H1 (cell line): ENCODE results near the gene SMU1. TPM values are rescaled to one million over a fixed set of nuclear protein-coding genes. Genes with fewer than 3 reads are reported as not detected.
A peak's percentile ranks its signal among the peaks of the same experiment; 100 is the strongest.

Experiments used
- CTCF ChIA-PET: fragments of 300-600 bp; sonication (Branson Sonifier 250); formaldehyde crosslinking; loops from one replicate; lab custom pipeline; 2021; ENCODE audit not compliant: partially characterized antibody; lab: Charles Lee
- POLR2A ChIA-PET: fragments of 300-600 bp; sonication (Branson Sonifier 250); formaldehyde crosslinking; loops from one replicate; lab custom pipeline; 2021; ENCODE audit warnings: inconsistent platforms; ENCODE audit not compliant: partially characterized antibody; lab: Charles Lee
- DNase-seq, 2 experiments: peaks; one replicate each; pipeline versions ENCODE4 v3.0.0 to v3.0.0-alpha.2; 2010 to 2022; ENCODE audit warnings: low spot score in 2 of 2, low read depth in 1 of 2, mixed read lengths in 1 of 2
- FAIRE-seq: peaks from 2 replicates; lab custom pipeline; 2011; peaks lifted over from hg19 to GRCh38; lab: Jason Lieb, UNC
- H2AFZ ChIP-seq: 2 replicates; pipeline ENCODE4 v1.8.1; 2012; ENCODE audit warnings: low read length, inconsistent platforms
- H2AK5ac ChIP-seq: 2 replicates; pipeline ENCODE4 v1.6.1; 2013; ENCODE audit warnings: low read depth, low read length
- H2BK120ac ChIP-seq: replicated peaks from 2 replicates; pipeline ENCODE3; 2013; ENCODE audit warnings: low read depth, low read length, inconsistent platforms
- H2BK12ac ChIP-seq: 2 replicates; pipeline ENCODE4 v1.6.1; 2013; ENCODE audit warnings: low read depth, low read length
- H2BK15ac ChIP-seq: 2 replicates; pipeline ENCODE4 v1.6.1; 2013; ENCODE audit warnings: low read length
- H2BK20ac ChIP-seq: 2 replicates; pipeline ENCODE4 v1.6.1; 2013; ENCODE audit warnings: low read length
- H2BK5ac ChIP-seq: 2 replicates; pipeline ENCODE4 v1.6.1; 2013; ENCODE audit warnings: low read depth, low read length
- H3K14ac ChIP-seq: 2 replicates; pipeline ENCODE4 v1.6.1; 2013; ENCODE audit warnings: inconsistent platforms; ENCODE audit not compliant: insufficient read length
- H3K18ac ChIP-seq: 2 replicates; pipeline ENCODE4 v1.6.1; 2013; ENCODE audit warnings: low read length; ENCODE audit errors: extremely low read depth
- H3K23ac ChIP-seq: 2 replicates; pipeline ENCODE4 v1.6.1; 2013; ENCODE audit warnings: inconsistent platforms; ENCODE audit not compliant: insufficient read length
- H3K23me2 ChIP-seq: 2 replicates; pipeline ENCODE4 v1.6.1; 2013; ENCODE audit warnings: low read depth, low read length
- H3K27ac ChIP-seq: 2 replicates; pipeline ENCODE4 v1.6.1; 2011; ENCODE audit warnings: low read depth, low read length, inconsistent platforms
- H3K27me3 ChIP-seq, 4 experiments: replicated peaks in 1 of 4; 1 replicate in 1 of 4; 2 replicates in 3 of 4; pipeline versions ENCODE4 v1.6.1 to v1.8.1; 2011 to 2013; ENCODE audit warnings: low read length in 3 of 4, mild to moderate bottlenecking in 3 of 4, inconsistent platforms in 2 of 4, mixed read lengths in 2 of 4, moderate library complexity in 1 of 4; ENCODE audit not compliant: control insufficient read depth in 3 of 4, insufficient read depth in 3 of 4; ENCODE audit errors: extremely low read depth in 1 of 4
- H3K36me3 ChIP-seq, 4 experiments: 2 replicates each; pipeline versions ENCODE4 v1.6.1 to v1.8.1; 2011 to 2013; ENCODE audit warnings: mild to moderate bottlenecking in 4 of 4, low read length in 3 of 4, moderate library complexity in 2 of 4, control low read depth in 1 of 4, inconsistent platforms in 1 of 4; ENCODE audit not compliant: insufficient read depth in 4 of 4, control insufficient read depth in 2 of 4
- H3K4ac ChIP-seq: replicated peaks from 2 replicates; pipeline ENCODE3; 2013; ENCODE audit warnings: low read length, low read depth, mixed read lengths, inconsistent platforms; ENCODE audit not compliant: insufficient read length
- H3K4me1 ChIP-seq, 4 experiments: replicated peaks in 1 of 4; 1 replicate in 1 of 4; 2 replicates in 3 of 4; pipeline versions ENCODE4 v1.6.1 to v1.8.1; 2011 to 2013; ENCODE audit warnings: low read length in 3 of 4, inconsistent platforms in 2 of 4, mixed read lengths in 1 of 4; ENCODE audit not compliant: insufficient read depth in 4 of 4, control insufficient read depth in 3 of 4
- H3K4me2 ChIP-seq, 2 experiments: 2 replicates each; pipeline versions ENCODE4 v1.6.1 to v1.8.1; 2011 to 2013; ENCODE audit warnings: low read depth in 2 of 2, low read length in 2 of 2, control low read depth in 1 of 2, inconsistent platforms in 1 of 2, mild to moderate bottlenecking in 1 of 2; ENCODE audit not compliant: insufficient read depth in 1 of 2
- H3K4me3 ChIP-seq, 4 experiments: fragments of 200-600, 300-600 bp in 1 of 4; sonication (generic), shearing (Covaris generic), sonication (Bioruptor Twin) in 1 of 4; 2 replicates each; pipeline versions ENCODE4 v1.5.1 to v1.8.1; 2011 to 2016; ENCODE audit warnings: low read length in 4 of 4, low read depth in 3 of 4, control low read depth in 2 of 4, inconsistent platforms in 2 of 4, mild to moderate bottlenecking in 2 of 4, mixed read lengths in 1 of 4, moderate library complexity in 1 of 4; ENCODE audit not compliant: insufficient read depth in 2 of 4; ENCODE audit errors: extremely low read depth in 1 of 4
- H3K56ac ChIP-seq: replicated peaks from 2 replicates; pipeline ENCODE3; 2013; ENCODE audit warnings: low read depth, mild to moderate bottlenecking, mixed read lengths, low read length, inconsistent platforms; ENCODE audit not compliant: insufficient read length
- H3K79me1 ChIP-seq: 2 replicates; pipeline ENCODE4 v1.6.1; 2013; ENCODE audit warnings: low read depth, low read length, control low read depth
- H3K79me2 ChIP-seq, 2 experiments: 2 replicates each; pipeline versions ENCODE4 v1.6.1 to v1.8.1; 2012 to 2013; ENCODE audit warnings: low read length in 2 of 2, mild to moderate bottlenecking in 2 of 2, inconsistent platforms in 1 of 2; ENCODE audit not compliant: insufficient read depth in 2 of 2, control insufficient read depth in 1 of 2
- H3K9ac ChIP-seq, 4 experiments: replicated peaks in 1 of 4; 1 replicate in 1 of 4; 2 replicates in 3 of 4; pipeline versions ENCODE4 v1.6.1 to v1.8.1; 2011 to 2013; ENCODE audit warnings: low read depth in 3 of 4, low read length in 3 of 4, control low read depth in 2 of 4, mild to moderate bottlenecking in 2 of 4, moderate library complexity in 2 of 4, inconsistent platforms in 1 of 4; ENCODE audit errors: extremely low read depth in 1 of 4
- H3K9me3 ChIP-seq, 2 experiments: 2 replicates each; pipeline versions ENCODE4 v1.6.1 to v1.8.1; 2012 to 2013; ENCODE audit warnings: mild to moderate bottlenecking in 2 of 2, moderate library complexity in 2 of 2, control low read depth in 1 of 2, inconsistent platforms in 1 of 2, low read depth in 1 of 2, low read length in 1 of 2, mixed read lengths in 1 of 2; ENCODE audit not compliant: insufficient read depth in 2 of 2
- H4K20me1 ChIP-seq, 2 experiments: replicated peaks in 1 of 2; 2 replicates each; pipeline versions ENCODE3 to v1.8.1; 2011 to 2013; ENCODE audit warnings: inconsistent platforms in 2 of 2, low read length in 2 of 2, mild to moderate bottlenecking in 1 of 2; ENCODE audit not compliant: insufficient read depth in 2 of 2, control insufficient read depth in 1 of 2
- H4K5ac ChIP-seq: 2 replicates; pipeline ENCODE4 v1.6.1; 2013; ENCODE audit warnings: low read length, low read depth, mixed read lengths, inconsistent platforms; ENCODE audit not compliant: insufficient read length
- H4K8ac ChIP-seq: 2 replicates; pipeline ENCODE4 v1.8.0; 2013; ENCODE audit warnings: mild to moderate bottlenecking, moderate library complexity, low read length, inconsistent platforms; ENCODE audit not compliant: insufficient read depth; ENCODE audit errors: extremely low read depth
- H4K91ac ChIP-seq: replicated peaks from 2 replicates; pipeline ENCODE3; 2013; ENCODE audit warnings: low read length, mixed read lengths, inconsistent platforms; ENCODE audit not compliant: insufficient read length
- GTF2F1 ChIP-seq: IDR thresholded peaks from 2 replicates; pipeline ENCODE4 v1.6.1; 2012; ENCODE audit warnings: low read depth, low read length, improper control_type of control experiment, borderline replicate concordance
- HDAC2 ChIP-seq, 2 experiments: fragments of 300-600 bp in 1 of 2; sonication (generic) in 1 of 2; IDR thresholded peaks; 2 replicates each; pipeline ENCODE4 v1.6.1; 2011 to 2012; ENCODE audit warnings: low read depth in 2 of 2, low read length in 2 of 2, mild to moderate bottlenecking in 2 of 2, moderate library complexity in 2 of 2, borderline replicate concordance in 1 of 2, inconsistent platforms in 1 of 2
- POLR2A ChIP-seq, 2 experiments: IDR thresholded peaks; 1 replicate in 1 of 2; 2 replicates in 1 of 2; pipeline ENCODE4 v1.6.1; 2011; ENCODE audit warnings: low read depth in 2 of 2, low read length in 2 of 2, mild to moderate bottlenecking in 2 of 2; ENCODE audit errors: control extremely low read depth in 1 of 2
- TAF1 ChIP-seq: IDR thresholded peaks from 2 replicates; pipeline ENCODE4 v1.6.1; 2011; ENCODE audit warnings: mild to moderate bottlenecking, low read depth, low read length
- WGBS, 2 experiments: shearing (Covaris generic) in 1 of 2; methylation state at CpG; one replicate each; pipeline versions ENCODE4 v1.1.6 to v1.1.7; 2013 to 2015; ENCODE audit warnings: low lambda C conversion rate in 2 of 2, mixed read lengths in 2 of 2, inconsistent platforms in 1 of 2, low coverage in 1 of 2, missing lambda C conversion rate in 1 of 2; ENCODE audit not compliant: insufficient replicate concordance in 2 of 2, insufficient coverage in 1 of 2, insufficient read length in 1 of 2; ENCODE audit errors: extremely low coverage in 1 of 2, missing lambda C conversion rate in 1 of 2; 5-methylcytosine and 5-hydroxymethylcytosine counted together
- polyA plus RNA-seq, 7 experiments: library from polyadenylated mRNA; depleted of rRNA in 3 of 7; stranded (reverse) in 5 of 7; unstranded in 2 of 7; fragments of >200 nt in 5 of 7; fragments of 200-250 nt in 2 of 7; gene quantifications; 1 replicate in 5 of 7; 2 replicates in 1 of 7; 4 replicates in 1 of 7; pipeline versions ENCODE4 v1.2.1 to v1.2.3, GENCODE V29; 2011 to 2013; ENCODE audit warnings: missing spikeins in 2 of 7, mixed read lengths in 2 of 7
- total RNA-seq: library from RNA; stranded (reverse); fragmentation: NEBNext Ultra II Directional; extraction: Animal tissue kit (Norgen Biotek cat#: 25700); gene quantifications from 2 replicates; pipeline ENCODE4 v1.2.1, GENCODE V29; 2021

Gene SMU1
- total and polyA plus RNA-seq, 2 of the 8 experiments (the other 6 are each of a cell fraction or from before 2014, with no cell fraction given): 8.4 to 26.0 TPM

DNA sequence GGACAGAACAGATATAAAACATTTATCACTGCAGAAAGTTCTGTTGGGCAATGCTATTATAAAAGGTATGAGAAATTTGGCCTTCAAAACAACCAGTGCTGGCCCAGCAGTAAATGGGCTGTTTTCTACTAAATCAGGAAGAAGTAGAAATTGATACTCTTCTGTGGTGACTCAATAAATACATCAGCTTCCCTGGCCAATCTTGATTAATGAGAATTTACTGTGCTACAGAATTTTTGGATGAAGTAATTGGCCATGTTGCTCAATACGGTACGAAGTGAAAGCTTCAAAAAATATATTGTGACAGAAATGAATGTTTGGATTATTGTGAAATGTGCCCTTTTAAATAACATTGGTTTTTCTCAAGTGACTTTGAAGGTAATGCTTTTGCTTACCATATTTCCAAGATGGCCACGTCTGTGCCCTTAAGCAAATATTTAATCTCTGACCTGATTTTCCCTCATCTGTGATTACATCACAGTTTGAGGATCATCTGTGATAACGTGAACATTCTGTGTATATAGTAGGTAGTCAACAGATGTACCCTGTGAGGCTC is 47.2 kb downstream of the SMU1 start:
- DNase-seq (no peak), FAIRE-seq (no peak)
- Histone ChIP-seq H2BK12ac (no peak overlapping the region), H4K91ac (no peak overlapping the region), H3K4me1 (0 out of 7 replicates have a peak, but pooled peaks cover 0 to 5% (median 0%) of the 10 kb centered on the region in 4 experiments), H3K27me3 (no peaks in the 10 kb centered on the region), H2BK5ac (no peak overlapping the region), H3K23me2 (0 out of 2 replicates have a peak, but pooled peaks cover 2% of the 10 kb centered on the region), H2BK15ac (no peak overlapping the region), H3K27ac (no peak overlapping the region), H3K79me2 (peaks cover 27 to 90% of the 10 kb centered on the region in 2 experiments), H3K4me2 (no peak overlapping the region), H2AK5ac (no peak overlapping the region), H3K79me1 (peaks cover 2% of the 10 kb centered on the region; the same call in 1 of the 2 replicates), H3K9me3 (no peaks in the 10 kb centered on the region), H3K56ac (no peak overlapping the region), H3K9ac (no peak overlapping the region), H3K14ac (no peak overlapping the region), H2BK20ac (no peak overlapping the region), H4K20me1 (peaks cover 10 to 28% of the 10 kb centered on the region in 2 experiments), H2AFZ (no peak overlapping the region), H3K18ac (no peak overlapping the region), H4K8ac (no peak overlapping the region), H3K4me3 (no peak overlapping the region), H2BK120ac (no peak overlapping the region), H4K5ac (no peak overlapping the region), H3K23ac (no peak overlapping the region), H3K4ac (no peak overlapping the region), H3K36me3 (peaks cover 32 to 79% (median 62%) of the 10 kb centered on the region in 4 experiments)
- ChIA-PET POLR2A (interaction anchor here (1.1 to 6.4 kb wide), 4 partner anchors 9 to 16 kb away, joined by 3 to 84 read pairs (median 8); no protein-coding TSS in a partner anchor), CTCF (interaction anchor here (1.9 kb wide), 1 partner anchor 15 kb away, joined by 5 read pairs; no protein-coding TSS in a partner anchor)
- 96% methylated on average over 4 of the region's 4 CpGs; no CpG with 5 or more reads in 1 of the 2 experiments for WGBS, 2 experiments
- no peak for TF ChIP-seq GTF2F1
- no peak for TF ChIP-seq HDAC2 (IDR thresholded peaks at IDR 0.05; ENCODE audit: borderline replicate concordance in 1 of 2, low read depth in 2 of 2, low read length in 2 of 2)
- no peak for TF ChIP-seq TAF1
- TF ChIP-seq POLR2A (IDR thresholded peaks at IDR 0.05; ENCODE audit: control extremely low read depth in 1 of 2, low read depth in 2 of 2, low read length in 2 of 2): peak in 1 of 2 experiments; percentile 11; a peak in 1 of 3 replicates
